GM21825 (cell line): Measurements from ENCODE around the gene GDF3.
"Not testable (repeated sequence)": the region's sequence is repeated elsewhere in the genome, so short reads cannot be mapped to it uniquely, and the experiment has no call there.

Experiments used
- ATAC-seq: cut with Tn5 transposase; IDR thresholded peaks from one replicate; pipeline ENCODE4 v1.9.1; 2021; ENCODE audit warnings: mild to moderate bottlenecking, moderate library complexity; ENCODE audit not compliant: unreplicated experiment

Gene GDF3

DNA sequence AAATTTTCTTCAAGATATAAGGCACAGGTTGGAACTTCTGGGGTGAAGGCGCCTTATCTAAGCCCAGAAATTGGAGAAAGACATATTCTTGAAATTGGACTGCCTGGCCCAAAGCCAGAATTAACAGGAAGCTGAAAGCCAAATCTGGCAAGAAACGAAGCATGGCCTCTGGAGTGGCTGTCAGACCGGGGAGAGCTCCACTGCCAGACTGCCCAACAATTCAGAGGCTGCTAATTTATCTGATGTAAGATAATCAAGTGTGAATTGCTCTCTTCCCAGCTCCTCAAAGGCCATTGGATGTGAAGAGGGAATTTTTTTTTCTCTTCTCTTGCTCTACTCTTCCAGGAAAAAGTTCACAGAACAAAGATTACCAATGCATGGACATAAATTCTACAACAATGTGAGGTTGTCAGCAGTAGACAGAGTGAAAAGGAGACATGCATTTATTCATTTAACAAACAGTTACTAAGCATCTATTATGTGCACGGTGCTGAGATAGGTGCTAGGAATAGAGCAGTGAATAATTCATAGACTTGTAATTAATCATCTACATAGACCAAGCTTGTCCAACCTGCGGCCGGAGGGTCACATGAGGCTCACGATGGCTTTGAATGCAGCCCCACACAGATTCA is at the start of gene GDF3:
Gene GDF3, minus strand, starts transcription at position 210 of the 632 bp plus-strand sequence. Its CDS starts 47 bp downstream, at position 163.
- ATAC-seq: no peak

GRCh38 chr12:7732993-7733392 is 37.4 kb upstream of the GDF3 start:
- no peak for ATAC-seq

GRCh38 chr12:7731486-7731885 is 35.9 kb upstream of the GDF3 start:
- no peak for ATAC-seq

DNA sequence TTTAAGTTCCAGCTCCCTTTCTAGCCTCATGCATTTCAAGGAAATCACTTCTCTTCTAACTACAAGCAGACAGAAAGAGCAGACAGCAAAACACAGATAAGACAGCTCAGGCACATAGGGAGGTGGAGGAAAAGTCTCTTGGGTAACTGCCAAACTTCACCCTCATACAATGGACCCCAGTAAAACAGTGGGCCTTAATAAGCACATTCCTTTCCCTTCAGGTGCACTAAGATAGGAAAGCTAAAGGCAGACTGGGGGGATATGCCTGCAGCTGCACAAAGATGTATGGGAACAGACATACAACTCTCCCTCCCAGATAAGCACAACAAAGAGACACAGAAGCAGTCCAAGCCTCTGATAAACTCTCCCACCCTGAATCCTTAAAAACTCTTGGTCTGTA is 35.4 kb upstream of the GDF3 start:
- ATAC-seq: not testable (repeated sequence)

DNA sequence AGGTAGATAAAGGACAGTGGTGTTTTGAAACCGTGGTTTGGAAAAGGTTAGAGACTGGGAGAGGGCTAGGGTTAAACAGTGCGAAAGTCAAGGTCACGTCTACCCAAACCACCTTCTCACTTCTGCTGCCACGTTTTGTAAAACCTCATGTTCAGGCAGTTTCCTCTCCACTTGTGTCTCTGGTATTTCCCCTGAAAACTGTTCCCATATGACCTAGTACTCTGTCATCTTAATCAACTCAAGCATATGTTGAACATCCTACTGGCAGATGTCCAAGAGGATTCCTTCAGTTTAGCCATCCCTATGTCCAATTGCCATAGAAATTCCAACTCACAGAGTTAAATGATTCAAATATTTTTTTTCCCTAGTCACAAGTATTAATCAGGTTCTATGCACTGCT is 34.2 kb upstream of the GDF3 start:
- no peak for ATAC-seq

DNA sequence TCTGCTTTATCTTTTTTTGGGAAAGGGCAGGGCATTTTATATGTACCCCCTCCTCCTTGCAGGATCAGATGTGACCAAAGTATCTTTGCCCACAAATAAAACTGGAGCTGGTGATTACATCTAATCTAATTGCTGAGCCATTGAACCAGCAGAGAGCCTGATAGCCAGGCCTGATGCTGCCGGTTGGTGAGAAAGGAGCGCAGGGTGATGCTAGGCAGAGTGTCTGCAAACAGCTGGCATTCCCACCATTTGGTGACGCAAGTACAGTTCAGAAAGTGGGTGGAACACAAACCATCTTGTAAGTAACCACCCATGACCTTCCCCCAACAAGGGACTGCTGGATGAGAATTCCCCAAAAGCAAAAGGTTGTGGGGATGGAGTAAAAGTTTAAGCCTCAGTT is 28.4 kb upstream of the GDF3 start:
- no peak for ATAC-seq

DNA sequence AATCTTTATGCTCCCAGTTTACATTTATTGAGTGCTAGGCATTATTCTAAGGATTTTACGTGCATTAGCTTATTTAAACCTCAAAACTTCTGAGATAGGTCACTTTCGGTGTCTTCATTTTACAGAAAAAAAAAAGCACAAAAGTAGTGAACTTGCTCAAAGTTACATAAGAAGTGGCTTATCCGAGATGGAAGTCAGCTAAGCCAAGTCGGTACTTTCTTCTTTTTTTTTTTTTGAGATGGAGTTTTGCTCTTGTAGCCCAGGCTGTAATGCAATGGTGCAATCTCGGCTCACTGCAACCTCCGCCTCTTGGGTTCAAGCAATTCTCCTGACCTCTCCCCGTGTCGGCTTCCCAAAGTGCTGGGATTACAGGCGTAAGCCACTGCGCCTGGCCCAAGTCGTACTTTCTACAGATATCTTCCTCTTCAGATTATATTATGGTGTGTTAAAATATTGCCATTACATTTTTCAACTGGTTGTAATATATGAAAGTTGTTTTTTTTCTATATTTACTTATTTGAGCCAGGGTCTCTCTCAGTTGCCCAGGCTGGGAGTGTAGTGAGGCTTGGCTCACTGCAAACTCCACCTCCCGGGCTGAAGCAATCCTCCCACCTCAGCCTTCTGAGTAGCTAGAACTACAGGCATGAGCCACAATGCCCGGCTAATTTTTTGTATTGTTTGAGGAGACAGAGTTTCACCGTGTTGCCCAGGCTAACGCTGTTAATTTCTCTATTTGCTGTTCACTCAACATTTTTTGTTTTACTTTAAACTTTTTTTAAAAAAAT is 24.6 kb upstream of the GDF3 start:
- no peak for ATAC-seq

- ATAC-seq: no peak
Measured at GRCh38 chr12:7716381-7716780, 20.8 kb upstream of the GDF3 start.

DNA sequence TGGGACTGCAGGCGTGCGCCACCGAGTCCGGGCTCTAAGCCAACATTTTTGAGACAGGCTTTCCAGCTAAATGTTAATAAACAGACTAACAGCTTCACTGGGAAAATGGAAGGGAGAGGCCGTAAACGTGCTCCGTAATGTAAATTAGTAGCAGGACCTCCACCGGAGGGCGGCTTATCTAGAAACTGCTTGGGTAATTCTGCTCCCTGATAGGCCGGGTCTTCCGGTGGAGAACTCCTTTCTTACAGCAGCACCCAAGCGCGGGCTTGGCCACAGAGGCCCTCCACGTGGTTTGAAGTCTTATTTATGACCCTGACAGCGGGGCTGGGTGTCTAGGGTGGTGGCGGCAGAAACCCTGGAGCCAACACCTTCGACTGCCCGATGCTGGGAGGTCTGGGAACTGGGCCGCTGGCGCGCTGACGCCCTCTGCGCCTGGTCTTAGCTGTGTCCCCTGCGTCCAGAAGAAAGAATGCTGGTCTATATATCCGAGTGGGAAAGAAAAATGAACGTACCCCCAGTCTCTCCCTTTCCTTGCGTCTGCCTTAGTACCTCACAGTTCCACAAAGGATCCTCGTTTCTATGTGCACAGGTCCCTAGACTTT is 17.4 kb upstream of the GDF3 start:
- no peak for ATAC-seq

- no peak for ATAC-seq
Measured at GRCh38 chr12:7711133-7711532, 15.6 kb upstream of the GDF3 start, which contains the start of gene DPPA3. Gene DPPA3 (plus strand): TSS chr12:7711433. CDS start chr12:7711571, 138 bp downstream.

DNA sequence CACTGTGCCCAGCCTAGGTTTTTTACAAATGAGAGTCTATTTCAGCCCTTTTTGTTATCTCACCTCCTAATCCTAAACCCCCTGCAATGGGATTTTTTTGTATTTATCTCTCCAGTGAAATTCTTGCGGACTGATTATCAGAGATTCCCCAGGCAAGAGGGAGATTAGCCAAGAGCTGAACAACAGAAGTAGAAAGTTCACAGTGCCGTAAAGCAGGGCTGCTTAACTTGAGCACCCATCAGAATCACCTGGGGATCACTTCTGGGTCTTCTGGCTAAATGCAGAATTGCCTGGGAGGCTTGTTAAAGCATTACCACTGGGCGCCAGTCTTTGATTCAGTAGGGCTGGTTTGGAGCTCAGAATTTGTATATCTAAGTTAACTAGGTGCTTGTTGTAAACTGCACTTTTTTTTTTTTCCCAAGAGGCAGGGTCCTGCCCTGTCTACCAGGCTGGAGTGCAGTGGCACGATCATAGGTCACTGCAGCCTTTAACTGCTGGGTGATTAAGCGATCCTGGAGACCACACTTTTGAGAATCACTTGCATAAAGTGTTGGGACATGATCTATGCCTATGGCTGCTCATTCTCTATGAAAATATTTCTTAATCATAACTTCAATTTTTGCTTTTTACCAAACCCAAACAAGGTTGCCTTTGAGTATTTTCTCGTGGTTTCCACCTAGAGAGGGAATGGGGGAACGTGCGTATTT is 14.5 kb upstream of the GDF3 start:
- no peak for ATAC-seq

- ATAC-seq: no peak
Measured at GRCh38 chr12:7705846-7706245, 10.3 kb upstream of the GDF3 start.

DNA sequence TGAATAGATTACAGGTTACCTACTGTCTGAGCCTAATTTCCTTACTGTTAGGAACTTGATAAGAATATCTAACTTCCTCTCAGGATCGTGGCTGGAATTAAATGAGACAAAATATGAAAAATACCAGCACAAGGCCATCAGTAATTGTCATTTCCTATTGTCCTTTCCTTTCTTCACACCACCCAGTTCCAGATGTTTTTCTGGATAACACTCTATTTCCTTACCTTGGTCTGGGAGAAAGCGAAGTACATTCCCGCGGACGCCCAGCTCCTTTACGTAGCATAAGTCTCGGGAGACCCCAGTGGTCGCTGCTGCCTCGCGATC is 376 bp downstream of the GDF3 start:
- no peak for ATAC-seq

GRCh38 chr12:7694556-7695236 is 879 bp downstream of the GDF3 start:
- no peak for ATAC-seq

- ATAC-seq: no peak
Measured at GRCh38 chr12:7693793-7694192, 1.8 kb downstream of the GDF3 start.

GRCh38 chr12:7681535-7681934 is 14.0 kb downstream of the GDF3 start:
- no peak for ATAC-seq

- ATAC-seq: no peak
Measured at GRCh38 chr12:7679251-7680045, 16.1 kb downstream of the GDF3 start.

- no peak for ATAC-seq
Measured at GRCh38 chr12:7678744-7679143, 16.8 kb downstream of the GDF3 start.

DNA sequence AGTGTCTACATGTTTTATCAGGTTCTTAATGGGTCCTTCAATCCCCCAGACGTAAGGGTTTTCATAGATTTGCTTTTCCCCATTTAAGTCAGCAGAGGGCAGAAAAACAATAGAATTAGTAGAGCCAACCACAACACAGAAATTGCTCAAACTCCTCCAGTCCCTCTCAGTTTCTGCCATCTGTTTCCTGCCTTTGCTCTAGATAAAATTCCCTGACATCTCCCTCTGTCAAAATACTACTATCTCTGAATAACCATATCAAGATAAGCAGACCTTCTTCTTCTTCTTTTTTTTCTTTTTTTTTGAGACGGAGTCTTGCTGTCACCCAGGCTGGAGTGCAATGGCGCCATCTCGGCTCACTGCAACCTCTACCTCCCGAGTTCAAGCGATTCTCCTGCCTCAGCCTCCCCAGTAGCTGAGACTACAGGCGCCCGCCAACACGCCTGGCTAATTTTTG is 18.1 kb downstream of the GDF3 start:
- ATAC-seq: not testable (repeated sequence)

DNA sequence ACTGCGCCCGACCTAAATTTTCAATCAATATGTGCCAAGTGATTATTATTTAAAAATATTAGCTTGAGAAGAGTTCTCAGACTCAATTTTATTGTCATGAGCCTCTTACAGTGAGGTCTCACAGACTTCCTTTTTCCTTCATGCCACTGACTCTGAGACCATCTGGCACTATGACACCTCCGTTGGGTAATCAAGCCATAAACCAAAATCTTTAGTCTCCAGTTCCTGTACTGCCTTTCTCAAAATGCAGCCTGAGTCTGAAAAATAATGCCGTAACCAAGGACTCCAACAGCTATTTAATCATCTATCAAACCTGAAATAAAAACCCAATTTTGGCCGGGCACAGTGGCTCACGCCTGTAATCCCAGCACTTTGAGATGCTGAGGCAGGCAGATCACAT is 20.1 kb downstream of the GDF3 start:
- ATAC-seq: not testable (repeated sequence)
